GM12891 (cell line): Measurements from ENCODE around the gene CSH2.
"Not testable (repeated sequence)": the region's sequence is repeated elsewhere in the genome, so short reads cannot be mapped to it uniquely, and the experiment has no call there.

Source experiments
- PAX5 ChIP-seq: IDR thresholded peaks from 2 replicates; pipeline ENCODE4 v1.6.1; 2011; ENCODE audit warnings: low read length, moderate library complexity, mild to moderate bottlenecking; ENCODE audit not compliant: insufficient read depth, severe bottlenecking
- POLR2A ChIP-seq: IDR thresholded peaks from 2 replicates; pipeline ENCODE4 v1.6.1; 2011; ENCODE audit warnings: low read depth, low read length, control low read depth
- POLR2AphosphoS5 ChIP-seq: IDR thresholded peaks from 2 replicates; pipeline ENCODE4 v1.6.1; 2011; ENCODE audit warnings: low read depth, low read length, control low read depth
- POU2F2 ChIP-seq: IDR thresholded peaks from 2 replicates; pipeline ENCODE4 v1.6.1; 2011; ENCODE audit warnings: low read depth, mild to moderate bottlenecking, control low read depth, low read length, moderate library complexity
- TAF1 ChIP-seq: IDR thresholded peaks from 2 replicates; pipeline ENCODE4 v1.6.1; 2011; ENCODE audit warnings: low read depth, low read length, control low read depth

- not testable (repeated sequence) for TF ChIP-seq POLR2A, TAF1, POLR2AphosphoS5, PAX5, POU2F2
Observed at GRCh38 chr17:63878413-63878812, 4.9 kb upstream of the CSH2 start.
